T-helper 1 cell treated with Interleukin-12 subunit alpha and Interleukin-12 subunit beta and Interleukin-4 antibody, amounts not matched to agents 30 μg/mL and 1 μg/mL, for 36 hours (primary cell): ENCODE measurements around the gene SERGEF.

Experiments
- H3K27ac Mint-ChIP-seq: one replicate; pipeline ENCODE4 v1.8.0; 2021; ENCODE audit warnings: mild to moderate bottlenecking, mixed read lengths
- H3K27me3 Mint-ChIP-seq: one replicate; pipeline ENCODE4 v1.8.0; 2021; ENCODE audit warnings: low read depth, mixed read lengths
- H3K36me3 Mint-ChIP-seq: one replicate; pipeline ENCODE4 v1.8.0; 2021; ENCODE audit warnings: low read depth, mixed read lengths
- H3K4me1 Mint-ChIP-seq: one replicate; pipeline ENCODE4 v1.8.0; 2021; ENCODE audit warnings: low read depth, mixed read lengths
- H3K4me3 Mint-ChIP-seq: one replicate; pipeline ENCODE4 v1.8.0; 2021; ENCODE audit warnings: mild to moderate bottlenecking, moderate library complexity, mixed read lengths
- H3K9me3 Mint-ChIP-seq: one replicate; pipeline ENCODE4 v1.8.0; 2021; ENCODE audit warnings: mixed read lengths

The SERGEF gene

GRCh38 chr11:17783878-17784277 is 229.0 kb downstream of the SERGEF start:
- no peak overlapping the region for H3K27ac Mint-ChIP-seq
- H3K4me3 Mint-ChIP-seq, result no peak overlapping the region
- no peaks in the 10 kb centered on the region for H3K27me3 Mint-ChIP-seq
- no peaks in the 10 kb centered on the region for H3K9me3 Mint-ChIP-seq
- no peaks in the 10 kb centered on the region for H3K36me3 Mint-ChIP-seq
- H3K4me1 Mint-ChIP-seq, result no peaks in the 10 kb centered on the region

- H3K27ac Mint-ChIP-seq, result no peak overlapping the region
- H3K9me3 Mint-ChIP-seq, result no peaks in the 10 kb centered on the region
- no peak overlapping the region for H3K4me3 Mint-ChIP-seq
- no peaks in the 10 kb centered on the region for H3K36me3 Mint-ChIP-seq
- H3K4me1 Mint-ChIP-seq, result no peaks in the 10 kb centered on the region
- H3K27me3 Mint-ChIP-seq, result no peaks in the 10 kb centered on the region
These were observed 230.1 kb downstream of the SERGEF start for GRCh38 chr11:17782603-17783337.

- H3K27me3 Mint-ChIP-seq, result no peaks in the 10 kb centered on the region
- no peaks in the 10 kb centered on the region for H3K9me3 Mint-ChIP-seq
- H3K4me3 Mint-ChIP-seq, result no peak overlapping the region
- no peak overlapping the region for H3K27ac Mint-ChIP-seq
- no peaks in the 10 kb centered on the region for H3K36me3 Mint-ChIP-seq
- H3K4me1 Mint-ChIP-seq, result no peaks in the 10 kb centered on the region
These were observed 230.7 kb downstream of the SERGEF start for GRCh38 chr11:17782145-17782544.

DNA sequence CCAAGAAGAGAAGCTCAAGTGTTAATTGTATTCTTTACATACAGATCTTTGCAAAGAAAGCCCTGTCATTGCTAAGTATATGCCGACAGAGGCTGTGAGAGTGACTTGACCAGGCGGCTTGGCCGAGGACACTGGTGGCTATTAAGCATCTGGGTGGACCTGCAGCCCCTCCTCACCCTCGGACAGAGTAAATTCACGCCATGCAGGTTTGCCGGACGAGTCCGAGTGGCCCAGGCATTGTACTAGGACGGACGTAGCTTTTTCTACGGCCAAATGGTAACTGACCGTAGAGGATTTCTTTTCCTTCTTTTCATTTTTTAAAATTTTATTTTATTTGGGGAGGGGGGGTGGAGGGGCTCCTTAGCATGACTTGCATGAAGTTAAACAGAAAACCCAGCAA is 231.2 kb downstream of the SERGEF start:
- Mint-ChIP-seq H3K27me3 (no peaks in the 10 kb centered on the region), H3K4me1 (no peaks in the 10 kb centered on the region), H3K9me3 (no peaks in the 10 kb centered on the region), H3K27ac (no peak overlapping the region), H3K36me3 (no peaks in the 10 kb centered on the region), H3K4me3 (no peak overlapping the region)

DNA sequence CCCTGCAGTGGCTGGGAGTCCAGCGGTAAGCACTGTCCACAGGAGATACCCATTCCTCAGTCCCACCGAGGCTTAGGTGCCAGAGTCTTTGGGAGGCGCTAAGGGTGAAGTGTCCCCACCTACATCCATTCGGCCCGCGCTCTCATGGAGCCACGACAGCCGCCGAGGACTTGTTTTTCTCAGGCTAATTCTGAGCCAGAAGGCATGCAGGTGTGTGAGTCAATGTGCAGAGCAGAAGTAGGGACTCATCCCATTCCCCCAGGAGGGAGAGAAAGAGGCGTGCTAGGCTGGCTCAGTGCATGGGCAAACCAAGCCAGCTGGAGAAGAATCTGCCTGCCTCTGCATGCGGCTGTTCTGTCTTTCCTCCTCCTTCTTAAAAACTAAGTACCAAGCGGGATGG is 231.6 kb downstream of the SERGEF start:
- Mint-ChIP-seq H3K36me3 (no peaks in the 10 kb centered on the region), H3K9me3 (no peaks in the 10 kb centered on the region), H3K27ac (no peak overlapping the region), H3K4me1 (no peaks in the 10 kb centered on the region), H3K4me3 (no peak overlapping the region), H3K27me3 (no peaks in the 10 kb centered on the region)

DNA sequence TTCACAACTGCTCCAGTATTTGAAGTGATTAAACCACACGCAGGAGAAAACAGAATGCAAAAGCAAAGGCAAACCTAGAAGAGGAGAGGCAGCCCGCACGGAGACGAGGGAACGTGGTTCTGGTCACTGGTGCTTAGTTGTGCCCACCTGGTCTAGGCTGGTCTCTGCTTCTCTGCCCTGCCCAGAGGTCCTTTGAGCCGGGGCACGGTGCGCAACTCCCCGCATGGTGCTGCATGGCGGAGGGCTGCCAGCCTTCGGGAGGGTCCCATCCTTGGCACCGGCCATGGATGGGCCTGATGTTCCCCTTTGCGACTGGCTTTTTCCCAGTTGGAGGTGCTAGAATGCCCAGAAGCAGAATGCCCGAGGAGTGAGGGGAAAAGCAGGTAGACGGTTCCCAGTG is 232.2 kb downstream of the SERGEF start:
- Mint-ChIP-seq H3K4me1 (no peaks in the 10 kb centered on the region), H3K9me3 (no peaks in the 10 kb centered on the region), H3K36me3 (no peaks in the 10 kb centered on the region), H3K4me3 (no peak overlapping the region), H3K27ac (no peak overlapping the region), H3K27me3 (no peaks in the 10 kb centered on the region)

DNA sequence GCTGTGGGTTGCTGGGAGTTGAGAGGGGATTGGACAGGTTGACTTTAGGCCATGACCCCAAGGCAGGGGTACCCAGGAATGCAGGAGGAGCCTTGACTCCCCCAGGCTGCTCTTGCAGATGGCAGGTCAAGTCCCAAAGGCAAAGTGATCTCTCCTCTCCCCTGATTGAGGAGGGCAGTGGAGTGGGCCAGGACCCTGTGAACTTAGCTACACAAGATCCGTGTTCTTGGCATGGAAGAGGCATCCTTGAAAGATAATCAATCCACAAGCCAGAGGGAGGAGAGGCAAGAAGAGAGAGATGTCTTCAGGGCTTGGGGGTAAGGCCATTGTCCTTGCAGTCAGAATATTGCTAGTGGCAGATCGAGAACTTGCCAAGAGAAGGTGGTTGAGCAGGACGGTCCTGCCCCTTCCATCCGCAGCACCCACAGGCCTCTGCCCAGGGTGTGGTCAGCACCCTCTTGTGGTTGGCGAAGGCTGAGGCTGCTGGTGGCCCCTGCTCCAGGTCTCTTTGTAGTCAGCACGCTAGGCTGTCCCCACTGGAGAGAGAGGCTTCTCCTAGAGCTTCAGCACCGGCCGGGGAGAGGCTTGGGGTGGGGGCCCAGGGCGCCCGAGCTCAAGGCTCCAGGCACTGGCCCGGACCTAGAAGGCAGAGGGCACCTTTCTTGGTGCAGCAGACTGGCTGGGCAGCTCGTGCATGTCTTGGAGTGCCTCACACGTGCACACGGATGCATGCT is 232.8 kb downstream of the SERGEF start:
- Mint-ChIP-seq H3K27me3 (no peaks in the 10 kb centered on the region), H3K4me3 (no peak overlapping the region), H3K9me3 (no peaks in the 10 kb centered on the region), H3K36me3 (no peaks in the 10 kb centered on the region), H3K4me1 (no peaks in the 10 kb centered on the region), H3K27ac (no peak overlapping the region)

DNA sequence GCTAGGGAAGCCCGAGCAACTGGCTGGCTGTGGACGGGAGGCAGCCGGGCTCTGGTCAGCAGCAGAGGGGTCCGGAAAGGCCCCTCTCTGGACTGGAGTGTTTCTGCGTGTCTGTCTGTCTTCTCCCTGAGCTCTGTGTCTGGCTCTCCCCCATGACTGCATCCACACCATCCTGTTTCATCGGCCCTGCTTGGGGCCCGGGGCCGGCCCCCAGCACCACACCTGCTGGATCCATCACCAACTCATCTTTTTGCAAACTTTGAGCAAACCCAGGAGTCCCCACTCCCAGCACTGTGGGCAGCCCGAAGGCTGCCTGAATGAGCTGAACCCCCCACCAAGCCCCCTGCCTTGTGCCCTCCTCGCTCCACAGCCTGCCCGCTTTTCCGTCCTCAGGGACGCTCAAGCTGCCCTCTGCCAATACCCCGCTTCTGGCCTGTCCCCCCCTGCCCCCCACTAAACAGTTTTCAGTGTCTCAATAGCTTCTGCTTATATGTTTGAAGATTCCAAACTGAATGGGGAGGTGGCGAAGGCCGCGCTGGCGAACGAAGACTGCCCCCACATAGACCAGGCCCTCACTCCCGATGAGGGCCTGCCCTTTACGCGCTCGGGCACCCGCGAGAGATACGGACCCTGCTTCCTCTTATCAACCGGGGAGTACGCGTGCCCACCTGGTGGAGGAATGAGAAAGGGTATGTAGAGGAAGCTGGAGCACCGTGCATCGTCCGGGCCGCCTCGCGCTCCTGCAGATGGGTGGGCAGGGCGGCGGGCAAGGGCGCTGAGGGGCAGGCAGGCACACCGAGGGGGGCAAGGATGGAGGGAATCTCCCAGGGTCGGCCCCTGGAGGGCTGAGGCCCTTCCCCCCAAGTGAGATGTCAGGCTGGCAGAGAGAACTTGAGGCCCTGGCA is 233.6 kb downstream of the SERGEF start:
- no peaks in the 10 kb centered on the region for H3K4me1 Mint-ChIP-seq
- H3K36me3 Mint-ChIP-seq, result no peaks in the 10 kb centered on the region
- H3K27ac Mint-ChIP-seq, result no peak overlapping the region
- no peak overlapping the region for H3K4me3 Mint-ChIP-seq
- H3K27me3 Mint-ChIP-seq, result no peaks in the 10 kb centered on the region
- no peaks in the 10 kb centered on the region for H3K9me3 Mint-ChIP-seq

GRCh38 chr11:17778352-17778751 is 234.5 kb downstream of the SERGEF start:
- Mint-ChIP-seq H3K27me3 (no peaks in the 10 kb centered on the region), H3K9me3 (no peaks in the 10 kb centered on the region), H3K27ac (no peak overlapping the region), H3K36me3 (no peaks in the 10 kb centered on the region), H3K4me1 (no peaks in the 10 kb centered on the region), H3K4me3 (no peak overlapping the region)

DNA sequence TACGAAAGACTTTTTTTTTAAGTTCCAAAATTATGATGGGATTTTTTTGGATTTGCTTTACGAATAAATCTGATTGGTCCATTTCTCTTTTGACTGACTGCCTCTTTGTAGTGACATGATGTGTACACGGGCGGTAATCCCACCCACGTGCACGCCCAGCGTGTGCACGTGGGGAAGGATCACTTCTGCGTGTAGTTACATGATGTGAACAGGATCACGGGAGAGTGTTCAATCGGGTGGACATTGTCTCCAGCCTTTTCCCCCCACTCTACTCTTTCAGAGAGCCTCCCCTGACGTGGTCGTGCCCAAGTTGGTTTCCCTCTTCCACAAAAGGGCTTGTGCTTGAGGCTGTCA is 235.1 kb downstream of the SERGEF start:
- Mint-ChIP-seq H3K27ac (no peak overlapping the region), H3K36me3 (no peaks in the 10 kb centered on the region), H3K4me1 (no peaks in the 10 kb centered on the region), H3K4me3 (no peak overlapping the region), H3K9me3 (no peaks in the 10 kb centered on the region), H3K27me3 (no peaks in the 10 kb centered on the region)

- Mint-ChIP-seq H3K4me1 (no peaks in the 10 kb centered on the region), H3K36me3 (no peaks in the 10 kb centered on the region), H3K4me3 (no peak overlapping the region), H3K27ac (no peak overlapping the region), H3K9me3 (no peaks in the 10 kb centered on the region), H3K27me3 (no peaks in the 10 kb centered on the region)
These were observed 235.6 kb downstream of the SERGEF start for GRCh38 chr11:17777086-17777737.

- no peaks in the 10 kb centered on the region for H3K36me3 Mint-ChIP-seq
- no peak overlapping the region for H3K27ac Mint-ChIP-seq
- H3K4me1 Mint-ChIP-seq, result no peaks in the 10 kb centered on the region
- H3K4me3 Mint-ChIP-seq, result no peak overlapping the region
- H3K27me3 Mint-ChIP-seq, result no peaks in the 10 kb centered on the region
- no peaks in the 10 kb centered on the region for H3K9me3 Mint-ChIP-seq
These were observed 236.5 kb downstream of the SERGEF start for GRCh38 chr11:17776212-17776875.

- Mint-ChIP-seq H3K4me1 (no peaks in the 10 kb centered on the region), H3K27me3 (no peaks in the 10 kb centered on the region), H3K27ac (no peak overlapping the region), H3K9me3 (no peaks in the 10 kb centered on the region), H3K36me3 (no peaks in the 10 kb centered on the region), H3K4me3 (no peak overlapping the region)
These were observed 237.2 kb downstream of the SERGEF start for GRCh38 chr11:17775507-17776211.

- Mint-ChIP-seq H3K4me3 (no peak overlapping the region), H3K36me3 (no peaks in the 10 kb centered on the region), H3K4me1 (no peaks in the 10 kb centered on the region), H3K27me3 (no peaks in the 10 kb centered on the region), H3K27ac (no peak overlapping the region), H3K9me3 (no peaks in the 10 kb centered on the region)
These were observed 237.9 kb downstream of the SERGEF start for GRCh38 chr11:17775035-17775348.
